ENCODE results near the gene HEXA. TPM values are rescaled to one million over a fixed set of nuclear protein-coding genes. Genes with fewer than 3 reads are reported as not detected.
A peak's percentile ranks its signal among the peaks of the same experiment; 100 is the strongest.

Gene HEXA
- total RNA-seq, 2 experiments from 2014 or later = 80.9 to 87.3 TPM

DNA sequence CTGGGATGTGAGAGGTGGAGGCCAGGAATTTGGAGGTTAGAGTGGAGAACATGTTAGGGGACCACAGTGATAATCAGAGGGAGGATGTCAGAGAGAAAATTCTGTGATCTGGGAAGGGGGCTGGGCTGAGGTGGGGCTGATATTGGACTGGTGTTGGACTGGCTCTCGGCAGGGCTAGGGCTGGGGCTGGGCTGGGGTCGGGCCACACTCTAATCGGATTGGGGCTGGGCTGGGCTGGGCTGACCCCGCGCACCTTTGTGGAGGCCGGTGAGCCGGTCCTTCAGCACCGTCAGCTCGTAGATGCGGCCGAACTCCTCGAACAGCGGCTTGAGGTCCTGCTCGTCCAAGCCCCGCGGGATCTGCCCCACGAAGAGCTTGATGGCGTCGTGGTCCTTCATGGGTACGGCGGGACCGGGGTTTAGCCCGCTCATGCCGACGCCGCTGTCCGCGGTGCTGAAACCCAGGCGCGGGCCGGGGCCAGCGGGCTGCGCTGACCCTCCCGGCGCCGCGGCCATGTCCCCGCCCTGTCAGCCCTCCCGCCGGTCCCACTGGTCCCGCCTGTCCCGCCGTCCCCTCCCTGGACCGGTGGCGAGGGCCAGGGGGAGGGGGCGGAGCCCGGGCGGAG is 56.3 kb downstream of the HEXA start:
- Mint-ChIP-seq H3K4me3 (peak overlapping the region; percentile 26), H3K27ac (no peak overlapping the region), H3K27me3 (ENCODE audit: low read depth) (peaks cover 29% of the 10 kb centered on the region), H3K4me1 (ENCODE audit: low read depth) (peaks cover 20% of the 10 kb centered on the region), H3K36me3 (ENCODE audit: low read depth) (peaks cover 2% of the 10 kb centered on the region), H3K9me3 (ENCODE audit: insufficient read depth) (no peaks in the 10 kb centered on the region)
- POLR2A ChIA-PET = interaction anchor here (1.4 kb wide), 1 partner anchor 154 kb away, joined by 7 read pairs; the partner anchor contains the start of gene ARIH1
- ATAC-seq (peak; percentile 73), DNase-seq (peak; percentile 62)
- CTCF ChIA-PET = interaction anchor here (1.3 kb wide), 1 partner anchor 352 kb away, joined by 3 read pairs; no protein-coding TSS in a partner anchor

DNA sequence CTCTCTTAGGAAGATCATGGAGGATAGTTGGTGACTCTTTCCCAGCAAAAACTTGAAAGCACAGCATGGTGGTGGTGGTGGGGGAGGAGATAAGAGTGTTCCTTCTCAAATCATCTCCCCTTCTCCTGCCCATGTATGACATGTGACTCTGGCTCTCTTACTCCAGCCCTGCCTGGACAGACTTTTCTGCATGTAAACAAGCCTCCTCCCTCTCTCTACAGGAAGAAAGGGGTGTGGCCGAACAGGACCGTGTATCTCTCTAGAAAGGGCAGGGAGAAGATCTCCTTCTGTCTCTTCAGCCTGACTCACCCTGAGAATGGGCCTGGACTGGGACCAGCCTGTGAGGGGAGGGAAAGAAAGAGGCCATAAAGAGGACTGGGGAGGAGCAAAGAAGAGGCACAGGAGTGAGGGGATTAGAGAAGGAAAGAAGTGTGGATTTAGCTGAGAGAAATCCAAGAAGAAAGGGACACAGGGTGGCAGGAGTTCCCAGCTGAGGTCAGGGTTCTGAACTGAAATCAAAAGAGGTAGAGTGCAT is 57.3 kb downstream of the HEXA start:
- peaks cover 29% of the 10 kb centered on the region for H3K27me3 Mint-ChIP-seq (ENCODE audit: low read depth)
- H3K9me3 Mint-ChIP-seq (ENCODE audit: insufficient read depth) = no peaks in the 10 kb centered on the region
- CTCF ChIA-PET = no interaction called here
- peak overlapping the region; percentile 26 for H3K4me3 Mint-ChIP-seq
- no peaks in the 10 kb centered on the region for H3K36me3 Mint-ChIP-seq (ENCODE audit: low read depth)
- ATAC-seq = no peak
- peaks cover 20% of the 10 kb centered on the region for H3K4me1 Mint-ChIP-seq (ENCODE audit: low read depth)
- no peak overlapping the region for H3K27ac Mint-ChIP-seq
- DNase-seq = no peak
- POLR2A ChIA-PET = interaction anchor here (0.5 kb wide), 1 partner anchor 50 kb away, joined by 3 read pairs; no protein-coding TSS in a partner anchor

DNA sequence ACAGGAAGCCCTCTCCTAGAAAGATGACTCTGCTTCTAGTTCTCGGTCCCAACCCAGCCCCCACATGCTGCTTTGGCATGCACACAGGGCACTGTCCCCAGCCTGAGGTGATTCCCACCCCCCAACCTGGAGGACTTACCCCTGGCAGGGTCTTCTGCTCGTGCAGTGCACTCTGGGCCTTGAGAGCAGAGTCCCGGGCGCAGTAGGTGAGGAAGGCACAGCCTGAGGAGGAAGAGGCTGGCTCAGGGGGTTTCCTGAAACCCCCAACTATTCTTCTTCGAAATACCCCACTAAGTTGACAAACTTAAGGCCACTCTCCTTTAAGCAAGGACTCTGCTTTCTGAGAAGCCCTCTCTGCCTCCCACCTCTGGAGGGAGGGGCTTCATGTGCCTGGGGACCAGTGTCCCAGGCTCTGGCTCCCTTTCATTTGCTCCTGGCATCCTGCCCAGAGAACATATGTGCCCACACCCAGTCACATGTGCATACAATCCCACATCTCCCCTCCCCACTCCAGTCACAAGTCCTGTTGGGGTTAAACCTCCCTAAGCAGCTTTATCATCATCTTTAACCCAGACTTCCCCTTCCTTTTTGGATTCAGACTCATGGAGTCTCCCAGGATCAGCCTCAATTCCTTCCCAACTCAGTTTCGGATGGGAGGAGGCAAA is 60.0 kb downstream of the HEXA start:
- H3K36me3 Mint-ChIP-seq (ENCODE audit: low read depth) = no peaks in the 10 kb centered on the region
- no peak overlapping the region for H3K4me3 Mint-ChIP-seq
- no peak overlapping the region for H3K27ac Mint-ChIP-seq
- H3K4me1 Mint-ChIP-seq (ENCODE audit: low read depth) = peaks cover 19% of the 10 kb centered on the region
- DNase-seq (no peak), ATAC-seq (no peak)
- H3K27me3 Mint-ChIP-seq (ENCODE audit: low read depth) = peaks cover 28% of the 10 kb centered on the region
- ChIA-PET POLR2A (no interaction called here), CTCF (no interaction called here)
- H3K9me3 Mint-ChIP-seq (ENCODE audit: insufficient read depth) = no peaks in the 10 kb centered on the region

DNA sequence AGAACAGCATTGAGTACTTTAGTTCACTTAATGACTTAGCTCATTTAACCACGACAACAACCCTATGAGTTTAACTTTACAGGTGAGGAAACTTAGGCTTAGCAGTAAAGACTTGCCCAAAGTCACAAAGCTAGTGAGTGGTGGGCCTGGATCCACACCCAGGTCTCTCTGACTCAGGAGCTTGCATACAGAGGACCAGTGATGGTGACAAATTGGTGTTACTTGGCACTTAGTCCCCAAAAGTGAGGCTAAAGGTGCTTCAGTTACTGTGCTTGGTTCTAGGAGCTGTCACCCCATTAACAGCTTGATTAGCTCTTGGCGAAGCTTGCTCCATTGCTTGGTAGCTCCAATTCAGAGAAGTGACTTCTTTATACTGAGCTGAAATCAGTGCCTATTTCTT is 61.9 kb downstream of the HEXA start:
- no peaks in the 10 kb centered on the region for H3K9me3 Mint-ChIP-seq (ENCODE audit: insufficient read depth)
- H3K36me3 Mint-ChIP-seq (ENCODE audit: low read depth) = no peaks in the 10 kb centered on the region
- no peak overlapping the region for H3K4me3 Mint-ChIP-seq
- DNase-seq (no peak), ATAC-seq (no peak)
- H3K27me3 Mint-ChIP-seq (ENCODE audit: low read depth) = peaks cover 13% of the 10 kb centered on the region
- ChIA-PET POLR2A (interaction anchor here (2.0 kb wide), 1 partner anchor 62 kb away, joined by 4 read pairs; the partner anchor contains the start of gene HEXA), CTCF (interaction anchor here (0.9 to 3.0 kb wide), 10 partner anchors 28 to 357 kb away, joined by 3 to 12 read pairs (median 6); no protein-coding TSS in a partner anchor)
- H3K27ac Mint-ChIP-seq = no peak overlapping the region
- H3K4me1 Mint-ChIP-seq (ENCODE audit: low read depth) = peaks cover 5% of the 10 kb centered on the region

DNA sequence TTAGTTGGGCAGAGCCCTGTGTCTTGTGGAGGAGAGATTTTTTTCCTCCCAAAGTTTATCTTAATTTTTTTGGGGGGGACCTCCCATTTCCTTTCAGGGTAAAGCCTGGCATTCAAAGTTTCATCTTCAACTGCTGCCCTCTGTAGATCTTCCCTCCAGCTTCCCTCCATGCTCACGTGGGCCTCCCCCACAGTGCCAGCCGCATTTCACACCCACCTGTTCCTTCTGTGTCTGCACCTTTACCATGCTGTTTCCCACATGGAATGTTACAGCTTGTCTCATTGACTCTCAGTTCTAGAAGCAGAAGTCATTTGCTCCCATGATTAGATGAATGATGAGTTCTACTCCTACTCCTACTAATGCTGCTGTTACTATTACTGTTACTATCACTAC is 62.4 kb downstream of the HEXA start:
- H3K27ac Mint-ChIP-seq = no peak overlapping the region
- H3K27me3 Mint-ChIP-seq (ENCODE audit: low read depth) = peaks cover 9% of the 10 kb centered on the region
- DNase-seq (no peak), ATAC-seq (no peak)
- no peaks in the 10 kb centered on the region for H3K9me3 Mint-ChIP-seq (ENCODE audit: insufficient read depth)
- CTCF ChIA-PET = interaction anchor here (0.8 to 3.0 kb wide), 27 partner anchors 10 to 358 kb away, joined by 3 to 12 read pairs (median 4); partner anchors contain the start of genes ARIH1 and HEXA
- POLR2A ChIA-PET = interaction anchor here (0.9 to 2.0 kb wide), 2 partner anchors 62 to 160 kb away, joined by 4 read pairs; partner anchors contain the start of gene HEXA
- no peaks in the 10 kb centered on the region for H3K36me3 Mint-ChIP-seq (ENCODE audit: low read depth)
- H3K4me3 Mint-ChIP-seq = no peak overlapping the region
- peaks cover 1% of the 10 kb centered on the region for H3K4me1 Mint-ChIP-seq (ENCODE audit: low read depth)

DNA sequence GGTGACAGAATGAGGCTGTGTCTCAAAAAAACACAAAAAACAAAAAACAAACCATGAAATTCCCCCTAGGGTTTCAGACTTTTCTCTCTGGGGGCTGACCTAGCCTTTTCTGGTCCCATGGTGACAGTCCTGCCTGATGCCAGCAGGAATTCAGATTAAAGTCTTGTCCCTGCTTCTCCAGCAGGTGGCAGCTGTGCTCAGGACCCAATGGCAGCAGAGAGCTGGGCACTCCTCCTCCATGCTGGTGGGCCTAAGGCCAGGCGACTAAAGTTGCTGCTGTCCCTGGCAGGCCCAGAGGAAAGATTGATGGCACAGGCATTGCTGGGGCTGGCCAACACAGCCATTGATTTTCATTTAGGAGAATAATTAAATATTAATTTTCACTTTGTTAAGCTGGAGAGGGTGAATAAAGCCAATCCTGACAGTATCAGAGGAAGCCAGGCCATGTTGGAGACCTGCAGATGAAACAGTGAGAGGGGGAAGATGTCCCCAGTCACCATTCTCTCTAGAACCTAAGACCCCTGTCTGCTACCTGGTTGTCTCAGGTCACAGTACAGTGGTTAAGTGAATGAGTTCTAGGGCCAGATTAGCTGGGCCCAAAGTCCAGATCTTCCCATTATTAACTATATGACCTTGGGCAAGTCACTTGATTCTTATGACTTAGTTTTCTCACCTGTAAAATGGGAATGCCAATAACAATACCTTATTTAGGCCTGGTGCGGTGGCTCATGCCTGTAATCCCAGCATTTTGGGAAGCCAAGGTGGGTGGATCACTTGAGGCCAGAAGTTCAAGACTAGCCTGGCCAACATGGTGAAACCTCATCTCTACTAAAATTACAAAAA is 63.0 kb downstream of the HEXA start:
- ATAC-seq (peak; percentile 92), DNase-seq (peak; percentile 75)
- H3K36me3 Mint-ChIP-seq (ENCODE audit: low read depth) = no peaks in the 10 kb centered on the region
- POLR2A ChIA-PET = interaction anchor here (0.9 to 2.0 kb wide), 2 partner anchors 63 to 160 kb away, joined by 4 read pairs; partner anchors contain the start of gene HEXA
- peaks cover 5% of the 10 kb centered on the region for H3K27me3 Mint-ChIP-seq (ENCODE audit: low read depth)
- no peak overlapping the region for H3K27ac Mint-ChIP-seq
- H3K4me1 Mint-ChIP-seq (ENCODE audit: low read depth) = no peaks in the 10 kb centered on the region
- CTCF ChIA-PET = interaction anchor here (0.7 to 3.0 kb wide), 34 partner anchors 8 to 358 kb away, joined by 3 to 12 read pairs (median 4); partner anchors contain the start of genes ARIH1 and HEXA
- H3K9me3 Mint-ChIP-seq (ENCODE audit: insufficient read depth) = no peaks in the 10 kb centered on the region
- no peak overlapping the region for H3K4me3 Mint-ChIP-seq

DNA sequence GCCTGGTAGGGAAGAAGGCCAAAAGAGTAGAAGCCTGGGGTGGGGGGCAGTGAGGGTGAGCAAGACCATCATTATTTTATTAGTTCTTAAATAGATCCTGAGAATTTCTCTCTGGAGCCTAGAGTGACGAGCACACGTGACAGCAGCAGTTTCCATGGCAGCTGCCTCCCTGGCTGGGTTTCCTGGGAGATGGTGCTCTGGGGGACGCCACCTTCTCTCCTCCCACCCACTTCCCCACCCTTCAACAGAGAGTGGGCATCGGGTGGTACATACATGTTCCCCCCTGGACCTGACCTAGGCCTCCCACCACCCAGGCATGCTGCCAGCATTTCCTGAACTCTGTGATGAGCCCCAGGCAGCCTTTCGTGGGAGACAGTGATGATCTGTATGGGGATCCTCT is 68.8 kb downstream of the HEXA start:
- Mint-ChIP-seq H3K27me3 (ENCODE audit: low read depth) (no peaks in the 10 kb centered on the region), H3K4me3 (no peak overlapping the region), H3K27ac (peak overlapping the region; percentile 23), H3K4me1 (ENCODE audit: low read depth) (peaks cover 7% of the 10 kb centered on the region), H3K36me3 (ENCODE audit: low read depth) (no peaks in the 10 kb centered on the region), H3K9me3 (ENCODE audit: insufficient read depth) (no peaks in the 10 kb centered on the region)
- ChIA-PET POLR2A (no interaction called here), CTCF (no interaction called here)
- no peak for ATAC-seq
- no peak for DNase-seq

DNA sequence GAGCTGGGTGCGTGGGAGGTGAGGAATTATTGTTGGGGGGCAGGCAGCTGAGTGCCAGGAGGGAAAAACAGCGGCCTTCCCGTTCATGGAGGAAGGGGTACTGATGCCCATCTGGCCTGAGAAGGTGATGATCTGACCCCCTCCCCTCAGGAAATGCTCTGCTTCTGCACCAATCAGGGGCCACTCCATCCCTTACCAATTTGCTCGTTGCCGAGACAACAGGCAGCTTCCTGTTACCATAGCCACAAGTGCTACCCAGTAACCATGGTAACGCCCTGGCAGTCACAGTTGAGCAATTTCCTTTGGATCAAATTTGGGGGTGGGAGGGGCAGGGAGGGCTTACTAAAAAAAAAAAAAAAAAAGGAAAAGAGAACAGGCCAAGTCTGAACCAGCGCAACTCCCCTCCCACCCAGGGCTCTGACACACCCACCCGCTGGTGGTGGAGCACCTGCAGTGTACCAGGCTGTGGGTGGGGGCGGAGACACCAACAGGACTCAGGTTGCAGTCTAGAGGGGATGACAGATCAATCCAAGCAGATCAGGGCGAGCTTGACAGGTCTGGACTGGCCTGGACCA is 69.5 kb downstream of the HEXA start:
- peak; percentile 87 for ATAC-seq
- no peaks in the 10 kb centered on the region for H3K36me3 Mint-ChIP-seq (ENCODE audit: low read depth)
- POLR2A ChIA-PET = no interaction called here
- H3K4me3 Mint-ChIP-seq = no peak overlapping the region
- CTCF ChIA-PET = interaction anchor here (0.8 kb wide), 1 partner anchor 365 kb away, joined by 3 read pairs; no protein-coding TSS in a partner anchor
- no peaks in the 10 kb centered on the region for H3K27me3 Mint-ChIP-seq (ENCODE audit: low read depth)
- H3K27ac Mint-ChIP-seq = no peak overlapping the region
- H3K4me1 Mint-ChIP-seq (ENCODE audit: low read depth) = peaks cover 7% of the 10 kb centered on the region
- DNase-seq = peak; percentile 74
- H3K9me3 Mint-ChIP-seq (ENCODE audit: insufficient read depth) = no peaks in the 10 kb centered on the region

DNA sequence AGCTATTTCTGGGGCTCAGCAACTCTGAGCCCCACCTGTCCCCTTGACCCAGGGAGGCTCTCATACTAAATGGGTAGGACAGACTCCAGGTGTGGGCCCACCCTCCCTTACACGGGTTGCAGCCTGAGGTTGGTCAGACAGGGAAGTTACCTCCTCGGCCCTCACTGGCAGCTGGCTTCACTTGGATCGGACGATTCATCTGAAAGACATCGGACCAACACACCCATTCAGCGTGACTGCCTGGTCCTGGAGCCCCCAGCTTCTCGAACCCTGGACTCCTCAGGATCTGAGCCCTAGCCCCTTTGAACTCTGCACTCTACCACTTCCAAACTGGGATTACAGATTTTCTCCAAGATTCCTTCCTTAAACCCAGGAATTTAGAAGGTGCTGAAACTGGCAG is 71.2 kb downstream of the HEXA start:
- CTCF ChIA-PET = interaction anchor here (0.7 kb wide), 1 partner anchor 8 kb away, joined by 3 read pairs; no protein-coding TSS in a partner anchor
- POLR2A ChIA-PET = no interaction called here
- ATAC-seq = no peak
- no peak overlapping the region for H3K27ac Mint-ChIP-seq
- no peaks in the 10 kb centered on the region for H3K9me3 Mint-ChIP-seq (ENCODE audit: insufficient read depth)
- no peak for DNase-seq
- peaks cover 7% of the 10 kb centered on the region for H3K4me1 Mint-ChIP-seq (ENCODE audit: low read depth)
- no peaks in the 10 kb centered on the region for H3K36me3 Mint-ChIP-seq (ENCODE audit: low read depth)
- no peak overlapping the region for H3K4me3 Mint-ChIP-seq
- no peaks in the 10 kb centered on the region for H3K27me3 Mint-ChIP-seq (ENCODE audit: low read depth)

DNA sequence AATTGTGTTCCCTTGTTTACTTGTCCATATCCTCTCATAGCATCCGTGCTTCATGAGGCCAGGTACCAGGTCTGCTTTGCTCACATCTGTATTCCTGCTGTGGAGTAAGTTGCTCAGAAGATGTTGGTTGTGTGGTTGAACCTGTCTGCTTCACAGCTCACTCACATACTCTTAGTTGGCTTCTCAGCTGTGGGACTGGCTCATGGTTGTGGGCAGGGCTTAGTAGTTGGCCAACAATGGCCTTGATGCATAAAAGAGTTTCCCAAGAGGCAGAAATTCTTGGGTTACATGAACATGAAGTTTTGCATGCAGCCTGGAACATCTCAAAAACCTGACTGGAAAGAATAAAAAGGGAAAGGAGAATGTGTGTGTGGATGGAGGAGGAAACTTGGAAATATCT is 72.9 kb downstream of the HEXA start:
- H3K4me1 Mint-ChIP-seq (ENCODE audit: low read depth) = peaks cover 7% of the 10 kb centered on the region
- no peaks in the 10 kb centered on the region for H3K36me3 Mint-ChIP-seq (ENCODE audit: low read depth)
- no peak overlapping the region for H3K4me3 Mint-ChIP-seq
- no peaks in the 10 kb centered on the region for H3K27me3 Mint-ChIP-seq (ENCODE audit: low read depth)
- no peaks in the 10 kb centered on the region for H3K9me3 Mint-ChIP-seq (ENCODE audit: insufficient read depth)
- ATAC-seq (no peak), DNase-seq (no peak)
- H3K27ac Mint-ChIP-seq = no peak overlapping the region
- POLR2A ChIA-PET = interaction anchor here (0.6 kb wide), 1 partner anchor 81 kb away, joined by 3 read pairs; no protein-coding TSS in a partner anchor
- CTCF ChIA-PET = no interaction called here

Measured in activated CD8-positive, alpha-beta T cell treated with anti-CD3 and anti-CD28 coated beads, Interleukin-2, amount 10 ng/mL, durations not matched to agents 7 days and 5 days (primary cell).